ENCODE results near the gene ATAD1. TPM values are rescaled to one million over a fixed set of nuclear protein-coding genes. Genes with fewer than 3 reads are reported as not detected.
"Not testable (repeated sequence)": the region's sequence is repeated elsewhere in the genome, so short reads cannot be mapped to it uniquely, and the experiment has no call there.

Gene ATAD1
- total RNA-seq, 4 donors from 2014 or later = 29.9 to 40.6 (median 31.5) TPM

DNA sequence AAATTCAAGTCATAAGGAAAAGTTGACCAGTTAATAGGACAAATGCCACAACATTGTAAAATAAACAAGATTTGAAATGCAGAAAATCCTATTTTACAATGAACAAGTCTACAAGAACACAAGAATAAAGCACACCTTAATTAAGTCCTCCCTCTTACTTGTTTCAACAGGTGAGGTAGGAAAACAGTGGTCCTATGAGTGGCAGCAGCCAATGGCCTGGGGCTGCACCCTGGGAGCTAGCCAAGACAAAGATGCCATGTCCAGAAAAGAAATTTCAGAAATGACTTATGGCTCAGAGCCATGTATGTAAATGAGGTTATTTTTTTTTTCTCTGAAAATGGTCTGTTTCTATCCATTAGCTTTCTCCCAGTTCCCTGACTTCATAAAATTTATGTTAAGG is 31.0 kb upstream of the ATAD1 start:
- Histone ChIP-seq H3K9me3 (no peaks in the 10 kb centered on the region), H3K36me3 (no peaks in the 10 kb centered on the region), H3K27ac (no peak overlapping the region), H3K27me3 (no peaks in the 10 kb centered on the region), H3K4me3 (no peak overlapping the region), H3K4me1 (no peaks in the 10 kb centered on the region)
- DNase-seq (ENCODE audit: low spot score in 2 of 2) = no peak
- no peak for TF ChIP-seq POLR2A (IDR thresholded peaks at IDR 0.05)
- no peak for TF ChIP-seq EP300 (IDR thresholded peaks at IDR 0.05)
- no peak for TF ChIP-seq CTCF (IDR thresholded peaks at IDR 0.05)
- TF ChIP-seq POLR2AphosphoS5 (IDR thresholded peaks at IDR 0.05) = no peak

GRCh38 chr10:87847550-87847949 is 29.5 kb upstream of the ATAD1 start:
- H3K27me3 ChIP-seq = no peaks in the 10 kb centered on the region
- H3K4me3 ChIP-seq = no peak overlapping the region
- H3K4me1 ChIP-seq = peaks cover 6% of the 10 kb centered on the region
- no peaks in the 10 kb centered on the region for H3K9me3 ChIP-seq
- H3K36me3 ChIP-seq = no peaks in the 10 kb centered on the region
- DNase-seq (ENCODE audit: low spot score in 2 of 2) = no peak
- H3K27ac ChIP-seq = no peak overlapping the region
- TF ChIP-seq POLR2AphosphoS5 (IDR thresholded peaks at IDR 0.05) (no peak), POLR2A (IDR thresholded peaks at IDR 0.05) (no peak), EP300 (IDR thresholded peaks at IDR 0.05) (no peak), CTCF (IDR thresholded peaks at IDR 0.05) (no peak)

DNA sequence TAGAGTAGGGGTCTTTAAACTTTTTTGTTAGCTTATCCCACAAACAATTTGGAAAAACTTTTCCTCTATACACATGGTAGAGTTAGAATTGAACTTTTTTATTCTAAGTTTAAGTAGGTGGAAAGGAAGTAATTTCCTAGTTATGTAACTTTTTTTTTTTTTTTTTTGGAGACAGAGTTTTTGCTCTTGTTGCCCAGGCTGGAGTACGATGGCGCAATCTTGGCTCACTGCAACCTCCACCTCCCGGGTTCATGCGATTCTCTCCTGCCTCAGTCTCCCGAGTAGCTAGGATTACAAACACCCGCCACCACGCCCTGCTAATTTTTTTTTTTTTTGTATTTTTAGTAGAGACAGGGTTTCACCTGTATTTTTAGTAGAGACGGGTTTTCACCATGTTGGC is 28.7 kb upstream of the ATAD1 start:
- not testable (repeated sequence) for H3K9me3 ChIP-seq; H3K27me3 ChIP-seq; H3K4me1 ChIP-seq; DNase-seq (ENCODE audit: low spot score in 2 of 2); H3K27ac ChIP-seq; H3K4me3 ChIP-seq; H3K36me3 ChIP-seq
- 87% methylated on average over 8 of the region's 8 CpGs for WGBS

DNA sequence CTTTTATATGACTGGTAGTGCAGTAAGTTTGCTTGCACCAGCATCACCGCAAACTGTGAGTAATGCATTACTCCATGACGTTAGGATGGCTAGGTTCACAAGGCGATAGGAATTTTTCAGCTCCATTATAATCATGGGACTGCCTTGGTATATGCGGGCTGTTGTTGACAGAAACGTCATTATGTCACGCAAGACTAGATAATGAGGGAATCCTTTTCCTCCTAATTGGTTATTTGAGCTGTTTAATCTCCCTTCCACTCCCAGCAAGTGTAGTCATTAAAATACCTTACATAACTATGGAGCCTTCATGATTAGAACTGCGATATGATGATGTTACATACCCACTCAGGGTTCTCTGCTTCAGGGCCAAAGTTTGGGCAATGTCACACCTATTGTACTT is 28.0 kb upstream of the ATAD1 start:
- no peak for TF ChIP-seq EP300 (IDR thresholded peaks at IDR 0.05)
- no peak for TF ChIP-seq POLR2AphosphoS5 (IDR thresholded peaks at IDR 0.05)
- TF ChIP-seq POLR2A (IDR thresholded peaks at IDR 0.05) = no peak
- TF ChIP-seq CTCF (IDR thresholded peaks at IDR 0.05) = no peak
- Histone ChIP-seq H3K27ac (no peak overlapping the region), H3K4me1 (peaks cover 6% of the 10 kb centered on the region), H3K4me3 (no peak overlapping the region), H3K9me3 (no peaks in the 10 kb centered on the region), H3K27me3 (no peaks in the 10 kb centered on the region), H3K36me3 (no peaks in the 10 kb centered on the region)
- no peak for DNase-seq (ENCODE audit: low spot score in 2 of 2)
- 82% methylated on average over 7 of the region's 7 CpGs for WGBS

DNA sequence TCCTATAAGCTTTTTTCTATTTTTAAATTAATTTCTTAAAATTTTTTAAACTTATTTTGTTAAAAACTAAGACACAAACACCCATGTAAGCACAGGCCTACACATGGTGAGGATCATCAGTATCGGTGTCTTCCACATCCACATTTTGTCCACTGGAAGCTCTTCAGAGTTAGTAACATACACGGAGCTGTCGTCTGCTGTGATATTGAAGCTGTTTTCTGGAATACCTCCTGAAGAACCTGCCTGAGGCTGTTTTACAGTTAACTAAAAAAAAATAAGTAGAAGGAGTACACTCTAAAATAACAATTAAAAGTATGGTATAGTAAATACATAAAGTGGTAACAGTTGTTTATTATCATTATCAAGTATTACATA is 27.6 kb upstream of the ATAD1 start:
- H3K36me3 ChIP-seq = no peaks in the 10 kb centered on the region
- no peaks in the 10 kb centered on the region for H3K27me3 ChIP-seq
- WGBS = 83% methylated on average over 3 of the region's 3 CpGs
- H3K9me3 ChIP-seq = no peaks in the 10 kb centered on the region
- no peak for TF ChIP-seq CTCF (IDR thresholded peaks at IDR 0.05)
- no peak for TF ChIP-seq POLR2AphosphoS5 (IDR thresholded peaks at IDR 0.05)
- H3K27ac ChIP-seq = no peak overlapping the region
- no peak overlapping the region for H3K4me3 ChIP-seq
- DNase-seq (ENCODE audit: low spot score in 2 of 2) = no peak
- peaks cover 6% of the 10 kb centered on the region for H3K4me1 ChIP-seq

DNA sequence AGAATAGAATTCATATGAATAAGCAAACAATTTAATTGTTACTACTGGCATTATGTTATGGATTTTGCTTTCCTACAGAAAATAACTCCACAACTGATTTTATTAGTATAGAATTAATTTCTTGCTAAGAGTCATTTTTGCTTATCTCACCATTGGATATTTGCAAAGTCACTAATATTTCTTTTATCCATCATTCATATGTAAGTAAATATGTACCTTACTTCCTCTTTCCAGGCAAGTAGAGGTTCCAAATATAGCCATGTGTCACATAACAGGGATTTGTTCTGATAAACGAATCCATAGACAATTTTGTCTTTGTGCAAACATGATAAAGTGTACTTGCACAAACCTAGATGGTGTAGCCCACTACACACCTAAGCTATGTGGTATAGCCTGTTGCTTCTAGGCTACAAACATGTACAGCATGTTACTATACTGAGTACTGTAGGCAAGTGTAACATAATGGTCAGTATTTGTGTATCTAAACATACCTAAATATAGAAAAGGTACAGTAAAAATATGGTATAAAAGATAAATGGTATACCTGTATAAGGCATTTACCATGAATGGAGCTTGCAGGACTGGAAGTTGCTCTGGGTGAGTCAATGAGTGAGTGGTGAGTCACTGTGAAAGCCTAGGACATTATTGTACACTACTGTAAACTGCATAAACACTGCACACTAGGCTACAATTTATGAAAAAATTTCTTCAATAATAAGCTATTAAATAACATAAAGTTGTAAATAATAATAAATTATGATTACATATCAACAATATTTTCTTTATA is 27.0 kb upstream of the ATAD1 start:
- Histone ChIP-seq H3K4me3 (no peak overlapping the region), H3K27me3 (no peaks in the 10 kb centered on the region), H3K36me3 (no peaks in the 10 kb centered on the region), H3K27ac (no peak overlapping the region), H3K9me3 (no peaks in the 10 kb centered on the region), H3K4me1 (peaks cover 6% of the 10 kb centered on the region)
- no peak for DNase-seq (ENCODE audit: low spot score in 2 of 2)
- TF ChIP-seq EP300 (IDR thresholded peaks at IDR 0.05) (no peak), POLR2A (IDR thresholded peaks at IDR 0.05) (no peak), POLR2AphosphoS5 (IDR thresholded peaks at IDR 0.05) (no peak)
- WGBS = 46% methylated on average over 1 of the region's 1 CpG
